Daoy (cell line): ENCODE measurements around the gene TBC1D2B. TPM values are rescaled to one million over a fixed set of nuclear protein-coding genes. Genes with fewer than 3 reads are reported as not detected.

Experiments
- DNase-seq: peaks from one replicate; pipeline ENCODE4 v3.0.0-alpha.2; 2015; ENCODE audit warnings: low read depth
- total RNA-seq: library from RNA; depleted of rRNA; stranded (reverse); fragments of >200 nt; shearing (Covaris generic); gene quantifications from 2 replicates; pipeline ENCODE4 v1.2.3, GENCODE V29; 2014

TBC1D2B gene
- total RNA-seq, 1 experiment from 2014 or later = 8.2 TPM

GRCh38 chr15:78054966-78055365 is 22.5 kb downstream of the TBC1D2B start:
- DNase-seq = no peak

GRCh38 chr15:78054518-78054917 is 23.0 kb downstream of the TBC1D2B start:
- no peak for DNase-seq

GRCh38 chr15:78052545-78052944 is 25.0 kb downstream of the TBC1D2B start:
- DNase-seq = no peak

- DNase-seq = no peak
These were observed 25.5 kb downstream of the TBC1D2B start for GRCh38 chr15:78052001-78052401.

GRCh38 chr15:78051596-78051995 is 25.9 kb downstream of the TBC1D2B start:
- no peak for DNase-seq

- DNase-seq = no peak
These were observed 26.7 kb downstream of the TBC1D2B start for GRCh38 chr15:78050826-78051225.

GRCh38 chr15:78050441-78050809 is 27.1 kb downstream of the TBC1D2B start:
- DNase-seq = no peak

- peak; percentile 64 for DNase-seq
These were observed 27.6 kb downstream of the TBC1D2B start for GRCh38 chr15:78049691-78050440.

- DNase-seq = no peak
These were observed 28.9 kb downstream of the TBC1D2B start for GRCh38 chr15:78048628-78048920.

- DNase-seq = no peak
These were observed 29.5 kb downstream of the TBC1D2B start for GRCh38 chr15:78047761-78048627.

- no peak for DNase-seq
These were observed 30.6 kb downstream of the TBC1D2B start for GRCh38 chr15:78046796-78047341.

GRCh38 chr15:78045189-78045588 is 32.3 kb downstream of the TBC1D2B start:
- no peak for DNase-seq

- DNase-seq = no peak
These were observed 32.9 kb downstream of the TBC1D2B start for GRCh38 chr15:78044407-78045155.

GRCh38 chr15:78041946-78042345 is 35.6 kb downstream of the TBC1D2B start:
- DNase-seq = no peak

- DNase-seq = no peak
These were observed 36.8 kb downstream of the TBC1D2B start for GRCh38 chr15:78040653-78041244.

- no peak for DNase-seq
These were observed 38.8 kb downstream of the TBC1D2B start for GRCh38 chr15:78038585-78039247.

GRCh38 chr15:78037779-78038305 is 39.7 kb downstream of the TBC1D2B start:
- no peak for DNase-seq

- DNase-seq = no peak
These were observed 40.2 kb downstream of the TBC1D2B start for GRCh38 chr15:78037328-78037727.

- DNase-seq = no peak
These were observed 41.5 kb downstream of the TBC1D2B start for GRCh38 chr15:78035861-78036476.

- DNase-seq = no peak
These were observed 42.2 kb downstream of the TBC1D2B start for GRCh38 chr15:78035321-78035751.
